ENCODE results near the gene CMTM7.

CMTM7 gene

DNA sequence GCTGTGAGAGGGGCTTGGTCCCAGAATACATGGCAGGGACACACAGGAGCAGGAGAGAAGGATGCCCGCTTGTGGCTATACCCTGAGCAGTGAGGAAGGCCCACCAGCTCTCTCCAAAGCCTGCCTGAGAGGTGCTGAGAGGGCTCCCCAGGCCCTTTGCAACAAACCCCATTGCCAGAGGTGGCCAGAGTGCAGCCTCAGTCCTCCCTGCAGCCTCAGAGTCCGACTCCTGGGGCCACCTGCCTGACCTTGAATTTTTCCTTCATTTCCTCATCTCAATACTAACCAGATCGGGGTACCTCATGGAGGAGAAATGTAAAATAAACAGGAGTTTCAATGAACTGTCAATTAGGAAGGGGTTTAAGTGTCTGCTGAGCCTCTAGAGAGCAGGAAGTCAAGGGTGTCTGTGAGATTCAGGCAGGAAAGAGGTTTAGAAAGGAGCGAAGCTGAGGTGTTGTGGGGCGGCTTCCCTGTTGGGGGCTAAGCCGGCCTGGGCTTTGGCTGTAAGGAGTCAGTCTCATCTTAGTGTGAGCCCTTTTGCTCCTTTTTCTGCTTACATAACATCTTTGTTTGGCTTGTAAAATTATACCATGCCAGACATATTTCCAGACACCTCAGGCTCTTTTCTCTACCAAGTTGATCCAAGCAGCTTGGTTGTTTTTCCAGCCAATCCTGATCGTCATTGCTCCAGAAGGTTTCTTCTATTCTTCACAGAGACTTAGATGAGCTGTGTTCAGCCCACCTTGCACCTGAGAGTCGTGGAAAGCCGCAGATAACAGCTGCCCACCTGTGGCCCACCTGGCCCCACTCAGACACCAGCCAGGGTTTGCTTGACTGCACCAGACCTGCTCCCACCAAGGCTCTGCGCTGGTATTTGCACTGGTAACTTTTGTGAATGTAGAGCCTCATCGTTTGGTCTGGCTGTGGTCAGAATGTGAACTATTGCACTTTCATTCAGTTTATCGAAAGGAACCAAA lies 36.7 kb downstream of the CMTM7 start:
- TF ChIP-seq, protein P1, sequence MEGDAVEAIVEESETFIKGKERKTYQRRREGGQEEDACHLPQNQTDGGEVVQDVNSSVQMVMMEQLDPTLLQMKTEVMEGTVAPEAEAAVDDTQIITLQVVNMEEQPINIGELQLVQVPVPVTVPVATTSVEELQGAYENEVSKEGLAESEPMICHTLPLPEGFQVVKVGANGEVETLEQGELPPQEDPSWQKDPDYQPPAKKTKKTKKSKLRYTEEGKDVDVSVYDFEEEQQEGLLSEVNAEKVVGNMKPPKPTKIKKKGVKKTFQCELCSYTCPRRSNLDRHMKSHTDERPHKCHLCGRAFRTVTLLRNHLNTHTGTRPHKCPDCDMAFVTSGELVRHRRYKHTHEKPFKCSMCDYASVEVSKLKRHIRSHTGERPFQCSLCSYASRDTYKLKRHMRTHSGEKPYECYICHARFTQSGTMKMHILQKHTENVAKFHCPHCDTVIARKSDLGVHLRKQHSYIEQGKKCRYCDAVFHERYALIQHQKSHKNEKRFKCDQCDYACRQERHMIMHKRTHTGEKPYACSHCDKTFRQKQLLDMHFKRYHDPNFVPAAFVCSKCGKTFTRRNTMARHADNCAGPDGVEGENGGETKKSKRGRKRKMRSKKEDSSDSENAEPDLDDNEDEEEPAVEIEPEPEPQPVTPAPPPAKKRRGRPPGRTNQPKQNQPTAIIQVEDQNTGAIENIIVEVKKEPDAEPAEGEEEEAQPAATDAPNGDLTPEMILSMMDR (conservative IDR thresholded peaks at IDR 0.05; ENCODE audit: low read depth), result no peak
- DNase-seq (ENCODE audit: low spot score), result no peak
- CTCF ChIA-PET, result interaction anchor here (0.6 kb wide), 2 partner anchors 39 to 718 kb away, joined by 3 read pairs; no protein-coding TSS in a partner anchor
- POLR2A ChIA-PET (ENCODE audit: low non-redundant PET), result no interaction called here
- H3K27ac ChIP-seq, result no peak overlapping the region; the same call in 1 of the 2 replicates

DNA sequence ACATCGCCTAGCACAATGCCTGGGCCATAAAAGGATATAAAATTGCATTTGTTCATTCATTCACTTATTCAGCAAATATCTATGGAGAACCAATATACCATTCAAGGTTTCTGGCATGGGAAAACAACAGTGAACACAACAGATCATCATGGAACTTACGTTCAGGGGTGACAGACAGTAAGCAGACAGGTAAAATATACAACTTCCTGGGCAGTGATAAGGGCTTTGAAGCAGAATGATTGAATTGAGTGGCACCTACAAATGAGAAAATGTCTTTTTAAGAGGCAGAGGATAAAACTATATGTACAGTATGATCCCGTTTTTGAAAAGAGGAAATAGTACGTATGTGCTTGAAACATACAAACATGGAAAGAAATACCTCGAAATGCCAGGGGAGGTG lies 39.2 kb downstream of the CMTM7 start:
- CTCF ChIA-PET, result no interaction called here
- no peak overlapping the region for H3K27ac ChIP-seq
- TF ChIP-seq, protein P1 (conservative IDR thresholded peaks at IDR 0.05; ENCODE audit: low read depth), result no peak
- no peak for DNase-seq (ENCODE audit: low spot score)
- POLR2A ChIA-PET (ENCODE audit: low non-redundant PET), result no interaction called here

DNA sequence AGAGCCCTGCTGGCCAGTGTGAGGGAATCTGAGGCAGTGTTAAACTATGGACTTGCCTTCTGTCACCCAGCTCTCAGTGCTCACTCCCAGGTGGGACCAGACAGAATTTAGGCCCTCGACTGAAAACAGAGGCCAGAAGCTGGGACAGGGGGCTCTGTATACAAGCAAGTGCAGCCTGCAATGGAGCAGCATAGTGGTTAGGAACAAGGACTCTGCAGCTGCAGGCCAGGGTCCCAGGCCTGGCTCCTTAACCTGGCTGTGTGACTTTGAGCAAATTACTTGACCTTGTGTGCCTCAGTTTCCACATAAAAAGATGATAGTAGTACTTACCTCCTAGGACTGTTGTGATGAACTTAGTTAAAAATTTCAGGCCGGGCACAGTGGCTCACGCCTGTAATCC lies 39.8 kb downstream of the CMTM7 start:
- ChIA-PET POLR2A (ENCODE audit: low non-redundant PET) (no interaction called here), CTCF (no interaction called here)
- H3K27ac ChIP-seq, result no peak overlapping the region
- DNase-seq (ENCODE audit: low spot score), result no peak
- TF ChIP-seq, protein P1 (conservative IDR thresholded peaks at IDR 0.05; ENCODE audit: low read depth), result no peak

DNA sequence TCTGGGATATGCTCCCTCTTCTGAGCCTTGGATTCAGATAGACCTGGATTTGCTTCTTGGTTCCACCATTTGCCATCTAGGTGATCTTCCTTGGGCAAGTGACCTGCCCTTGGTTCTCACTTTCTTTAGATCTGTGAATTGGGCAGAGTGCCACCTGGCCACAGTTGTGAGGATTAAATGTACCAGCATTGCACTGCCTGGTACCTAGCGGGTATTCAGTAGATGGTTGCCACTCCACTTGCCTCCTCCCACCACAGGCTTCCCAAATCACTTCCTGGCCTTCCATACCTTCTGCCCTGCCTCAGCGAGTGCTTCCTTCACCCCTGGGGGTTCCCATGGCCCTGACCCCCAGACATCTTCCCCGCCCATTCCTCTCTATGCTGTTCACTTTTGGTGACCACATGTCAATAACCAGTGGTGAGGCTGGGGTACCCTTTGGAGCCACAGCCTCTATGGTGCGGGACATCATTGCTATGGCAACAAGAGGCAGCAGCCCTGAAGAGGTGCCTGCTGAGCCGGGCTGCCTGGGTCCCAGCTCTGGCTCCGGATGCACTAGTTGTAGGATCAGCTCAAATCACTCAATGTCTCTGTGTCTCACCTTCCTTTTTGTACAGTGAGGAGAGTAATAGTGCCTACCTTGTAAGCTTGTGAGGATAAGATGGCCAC lies 40.5 kb downstream of the CMTM7 start:
- H3K27ac ChIP-seq, result no peak overlapping the region
- TF ChIP-seq, protein P1 (conservative IDR thresholded peaks at IDR 0.05; ENCODE audit: low read depth), result no peak
- ChIA-PET POLR2A (ENCODE audit: low non-redundant PET) (no interaction called here), CTCF (interaction anchor here (0.7 kb wide), 1 partner anchor 10 kb away, joined by 3 read pairs; no protein-coding TSS in a partner anchor)
- no peak for DNase-seq (ENCODE audit: low spot score)

DNA sequence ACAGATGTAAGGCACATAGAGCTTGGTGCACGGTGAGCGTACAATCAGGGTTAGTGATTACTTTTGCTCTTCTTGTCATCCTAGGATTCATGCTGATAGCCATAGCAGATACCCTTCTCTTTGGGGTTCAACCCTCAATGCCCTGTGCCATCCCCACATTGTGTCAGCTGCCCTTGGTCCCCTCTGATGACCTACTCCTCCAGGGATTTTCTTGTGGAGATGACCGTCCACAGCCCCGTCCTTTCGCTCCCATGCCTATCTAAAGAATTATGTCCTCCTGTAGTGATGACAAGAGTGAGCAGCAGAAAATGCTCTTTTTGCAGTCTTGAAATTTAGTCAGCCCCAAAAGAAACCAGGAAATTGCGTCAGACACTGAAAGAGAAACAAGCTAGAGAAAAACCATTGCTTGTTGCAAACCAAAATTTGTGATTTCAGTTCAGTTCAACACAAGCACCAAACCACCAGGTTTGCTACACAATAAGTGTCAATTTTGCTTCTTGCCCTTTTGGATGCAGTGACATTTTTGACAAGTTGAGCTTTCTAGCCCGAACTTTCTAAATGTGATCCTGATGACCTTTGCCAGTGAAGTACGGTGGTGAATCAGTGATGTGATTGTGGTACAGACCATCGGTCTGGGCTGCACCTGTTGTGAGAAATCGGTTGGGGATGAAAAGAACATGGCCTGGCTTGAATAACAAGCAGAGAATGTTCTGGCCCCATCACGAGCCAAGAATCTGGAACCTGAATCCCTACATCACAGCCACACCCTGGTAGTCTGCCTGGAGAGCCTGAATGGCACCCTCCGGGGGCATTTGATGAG lies 41.3 kb downstream of the CMTM7 start:
- no peak for DNase-seq (ENCODE audit: low spot score)
- no peak overlapping the region for H3K27ac ChIP-seq
- ChIA-PET POLR2A (ENCODE audit: low non-redundant PET) (no interaction called here), CTCF (interaction anchor here (0.7 kb wide), 1 partner anchor 11 kb away, joined by 3 read pairs; no protein-coding TSS in a partner anchor)
- TF ChIP-seq, protein P1 (conservative IDR thresholded peaks at IDR 0.05; ENCODE audit: low read depth), result no peak

DNA sequence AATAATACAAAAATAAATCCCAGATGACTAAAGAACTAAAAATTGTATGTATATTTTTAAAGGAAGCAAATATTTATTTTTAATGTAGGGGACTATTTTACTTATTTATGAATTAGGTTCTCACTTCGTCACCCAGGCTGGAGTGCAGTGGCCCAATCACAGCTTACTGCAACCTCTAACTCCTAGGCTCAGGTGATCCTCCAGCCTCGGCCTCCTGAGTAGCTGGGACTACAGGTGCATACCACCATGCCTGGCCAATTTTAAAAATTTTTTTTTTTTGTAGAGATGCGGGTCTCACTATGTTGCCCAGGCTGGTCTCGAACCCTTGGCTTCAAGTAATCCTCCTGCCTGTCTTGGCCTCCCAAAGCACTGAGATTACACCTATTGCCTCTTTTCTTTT lies 42.6 kb downstream of the CMTM7 start:
- no peak for DNase-seq (ENCODE audit: low spot score)
- POLR2A ChIA-PET (ENCODE audit: low non-redundant PET), result no interaction called here
- TF ChIP-seq, protein P1 (conservative IDR thresholded peaks at IDR 0.05; ENCODE audit: low read depth), result no peak
- no peak overlapping the region for H3K27ac ChIP-seq
- CTCF ChIA-PET, result no interaction called here

Measured in RWPE1 (cell line).